ENCODE results near the gene NOP9.
"Not testable (repeated sequence)": the region's sequence is repeated elsewhere in the genome, so short reads cannot be mapped to it uniquely, and the experiment has no call there.

NOP9 gene

DNA sequence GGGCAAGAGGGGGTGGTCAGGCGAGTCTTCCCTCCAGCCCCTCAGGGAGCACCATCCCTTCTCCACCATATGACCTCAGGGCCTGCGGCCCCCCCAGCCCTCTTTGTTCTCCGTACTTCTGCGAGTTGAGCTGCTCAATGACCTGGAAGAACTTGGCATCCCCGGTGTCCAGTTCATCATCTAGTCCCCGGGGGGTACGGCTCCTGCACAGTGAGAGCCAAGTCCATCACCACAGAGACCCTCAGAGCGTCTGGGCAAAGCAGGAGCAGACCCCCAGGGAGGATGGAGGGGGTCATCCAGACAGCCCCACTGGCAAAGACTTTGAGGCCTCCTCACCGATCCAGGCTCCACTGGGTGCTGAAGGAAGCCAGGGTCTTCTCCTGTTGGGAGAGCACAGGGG is 26.3 kb downstream of the NOP9 start:
- no peak for DNase-seq (ENCODE audit: low read depth in 2 of 2)

DNA sequence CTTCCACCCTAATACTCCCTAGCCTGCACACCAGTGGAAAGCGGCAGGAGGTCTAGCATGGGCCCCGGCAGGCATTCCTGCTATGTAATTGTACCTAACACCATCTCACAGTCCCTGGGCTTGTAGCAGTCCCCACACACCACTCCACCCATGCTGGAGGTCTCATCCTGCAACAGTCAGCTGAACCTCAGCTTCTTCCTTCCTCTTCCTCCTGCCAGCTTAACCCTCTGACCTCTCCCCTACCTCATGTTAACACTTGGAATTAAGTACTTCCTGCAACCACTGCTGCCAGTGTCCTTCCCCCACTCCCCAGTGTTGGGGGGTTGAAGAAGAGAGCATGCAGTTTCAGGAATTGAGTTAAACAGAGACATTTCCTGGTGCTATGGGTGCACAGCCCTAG is 27.7 kb downstream of the NOP9 start:
- DNase-seq (ENCODE audit: low read depth in 2 of 2) = no peak

DNA sequence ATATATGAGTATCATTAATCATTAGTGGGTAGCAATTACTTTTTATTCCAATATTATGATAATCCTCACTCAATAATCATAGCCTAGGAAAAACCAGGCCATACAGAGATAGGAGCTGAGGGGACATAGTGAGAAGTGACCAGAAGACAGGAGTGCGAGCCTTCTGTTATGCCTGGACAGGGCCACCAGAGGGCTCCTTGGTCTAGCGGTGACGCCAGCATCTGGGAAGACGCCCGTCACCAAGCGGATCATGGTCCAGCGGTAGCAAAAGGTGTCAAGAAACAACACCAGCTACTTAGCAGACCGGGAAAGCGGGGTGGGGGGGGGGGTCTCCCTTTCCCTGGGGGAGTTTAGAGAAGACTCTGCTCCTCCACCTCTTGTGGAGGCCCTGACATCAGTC is 28.3 kb downstream of the NOP9 start:
- not testable (repeated sequence) for DNase-seq (ENCODE audit: low read depth in 2 of 2)

DNA sequence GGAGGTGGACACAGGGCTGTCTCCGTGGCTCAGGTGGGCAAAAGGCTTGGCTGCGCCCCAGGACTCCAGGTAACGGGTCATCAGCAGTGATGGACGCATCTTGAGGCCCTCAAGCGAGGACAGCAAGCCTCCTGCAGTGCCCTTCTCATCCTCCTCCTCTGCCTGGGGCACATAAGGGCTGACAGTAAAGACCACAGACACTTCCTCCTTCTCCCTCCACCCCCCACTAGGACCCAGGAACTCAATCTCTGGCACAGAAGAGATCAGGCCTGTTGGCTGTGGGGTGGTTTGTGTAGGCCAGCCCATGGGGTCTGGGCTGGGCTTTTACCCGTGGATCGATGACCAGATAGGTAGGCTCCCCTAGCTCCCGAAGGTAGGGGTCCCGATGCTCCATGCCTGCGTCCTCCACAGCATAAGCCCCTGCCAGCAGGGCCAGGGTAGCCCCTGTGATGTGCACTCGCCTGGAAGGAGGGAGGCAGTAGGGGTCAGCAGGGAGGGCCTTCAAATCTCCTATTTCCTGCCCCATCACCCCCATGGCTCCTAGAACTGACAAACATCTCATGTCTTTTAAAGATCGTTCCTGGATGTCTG is 29.5 kb downstream of the NOP9 start:
- DNase-seq (ENCODE audit: low read depth in 2 of 2) = no peak

DNA sequence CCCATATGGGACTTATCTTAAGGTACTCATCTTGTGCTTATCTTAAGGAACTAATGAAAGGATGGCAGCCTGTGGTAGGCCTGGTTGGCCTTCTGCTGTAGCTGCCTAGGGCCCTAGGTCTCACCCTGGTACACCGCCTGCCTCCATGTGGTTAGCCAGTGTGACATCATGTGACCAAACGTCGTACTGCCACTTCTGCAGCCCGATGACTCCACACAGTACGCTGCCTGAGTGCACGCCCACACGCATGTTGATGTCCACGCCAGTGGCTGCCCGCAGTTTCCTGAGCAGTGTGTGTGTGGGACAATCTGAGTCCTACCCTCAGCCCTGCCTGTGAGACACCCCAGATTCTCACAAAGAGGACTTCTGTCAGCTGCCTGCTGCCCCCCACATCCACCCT is 30.1 kb downstream of the NOP9 start:
- peak in 1 of 2 donors; percentile 47 for DNase-seq (ENCODE audit: low read depth in 2 of 2)

DNA sequence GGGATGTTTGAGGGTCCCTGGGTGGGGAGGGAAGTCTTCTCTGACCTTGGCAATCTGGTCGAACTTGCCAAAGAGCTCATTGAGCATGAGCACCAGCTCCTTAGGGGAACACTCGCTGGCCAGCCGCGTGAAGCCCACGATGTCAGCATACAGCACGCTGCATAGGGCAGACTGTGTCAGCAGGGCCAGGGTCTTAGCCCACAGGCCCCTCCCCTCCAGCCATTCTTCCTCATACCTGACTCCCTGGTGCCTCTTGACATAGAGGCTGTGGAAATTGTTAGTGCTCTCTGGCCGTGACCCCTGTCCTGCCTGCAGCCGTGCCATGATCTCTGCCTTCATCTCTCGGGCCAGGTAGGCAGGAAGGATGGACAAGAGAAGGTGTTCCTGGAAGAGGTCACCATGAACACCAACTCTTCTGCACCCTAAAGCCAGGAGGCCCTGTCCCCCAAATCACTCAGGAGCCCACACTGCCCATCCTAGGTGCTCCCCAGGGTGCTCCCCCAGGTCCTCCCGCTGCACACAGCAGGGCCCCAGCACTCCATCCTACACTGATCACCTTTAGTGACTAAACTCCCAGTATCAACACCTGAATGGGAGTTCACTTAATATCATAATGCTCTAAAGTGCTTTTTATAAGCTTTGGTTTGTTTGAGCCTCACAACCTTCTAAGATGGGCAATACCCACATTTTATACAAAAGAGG is 31.5 kb downstream of the NOP9 start:
- DNase-seq (ENCODE audit: low read depth in 2 of 2) = no peak

DNA sequence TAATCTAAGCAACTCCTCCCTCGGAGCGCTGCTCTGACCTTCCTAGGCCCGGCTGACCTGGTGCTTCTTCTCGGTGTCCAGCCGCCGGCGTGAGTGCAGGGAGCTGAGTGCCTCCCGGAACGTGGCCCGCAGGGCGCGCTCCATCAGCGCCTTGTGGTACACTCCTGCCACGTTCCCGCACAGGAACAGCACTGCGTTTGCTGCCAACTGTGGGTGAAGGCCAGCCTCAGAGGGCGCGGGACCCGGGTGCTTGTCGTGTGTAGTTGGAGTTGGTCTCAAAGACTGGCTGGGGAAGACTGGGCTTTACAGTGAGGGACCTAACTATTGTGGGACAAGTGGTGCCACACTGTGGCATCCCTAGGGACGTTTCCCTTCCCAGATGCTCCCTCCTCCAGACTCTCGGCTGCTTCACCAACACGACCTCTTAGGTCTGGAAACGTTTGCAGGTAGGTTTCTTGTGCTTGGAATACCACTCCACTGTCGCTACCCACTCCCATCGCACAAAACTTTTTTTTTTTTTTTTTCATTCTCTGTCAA is 32.1 kb downstream of the NOP9 start:
- DNase-seq (ENCODE audit: low read depth in 2 of 2) = no peak

DNA sequence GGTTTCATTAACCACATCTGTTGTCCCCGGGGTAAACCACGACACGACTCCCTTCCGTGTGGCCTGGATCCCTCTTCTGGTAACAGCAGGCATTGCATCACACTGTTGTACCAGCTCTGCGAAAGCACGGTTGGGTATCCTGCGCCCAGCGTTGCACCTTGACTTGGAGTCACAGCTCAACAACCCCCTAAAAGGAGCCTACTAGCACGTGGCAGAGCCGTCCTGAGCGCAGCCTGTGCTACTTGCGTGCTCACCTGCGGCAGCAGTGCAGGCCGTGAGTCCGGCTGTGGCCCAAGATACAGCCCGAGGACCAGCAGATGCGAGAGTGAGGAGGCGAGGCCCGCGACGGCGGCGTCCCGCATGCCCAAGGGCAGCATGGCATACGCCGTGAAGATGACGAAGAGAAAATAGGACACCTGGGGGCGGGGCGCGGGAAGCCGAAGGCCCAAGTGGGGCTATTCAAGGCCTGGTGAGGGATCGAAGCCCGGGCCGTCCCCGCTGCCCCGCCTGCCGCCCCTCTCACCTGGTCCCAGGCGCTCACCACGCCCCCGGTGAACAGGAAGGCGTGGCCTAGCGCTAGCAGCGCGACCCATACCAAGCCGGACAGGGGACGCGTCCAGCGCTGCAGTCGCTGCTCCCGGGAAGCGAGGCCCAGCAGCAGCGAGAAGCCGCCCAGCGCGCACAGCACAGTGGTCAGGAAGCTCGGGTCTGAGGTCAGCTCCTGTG is 32.8 kb downstream of the NOP9 start:
- DNase-seq (ENCODE audit: low read depth in 2 of 2) = peak; percentile 70 to 80

DNA sequence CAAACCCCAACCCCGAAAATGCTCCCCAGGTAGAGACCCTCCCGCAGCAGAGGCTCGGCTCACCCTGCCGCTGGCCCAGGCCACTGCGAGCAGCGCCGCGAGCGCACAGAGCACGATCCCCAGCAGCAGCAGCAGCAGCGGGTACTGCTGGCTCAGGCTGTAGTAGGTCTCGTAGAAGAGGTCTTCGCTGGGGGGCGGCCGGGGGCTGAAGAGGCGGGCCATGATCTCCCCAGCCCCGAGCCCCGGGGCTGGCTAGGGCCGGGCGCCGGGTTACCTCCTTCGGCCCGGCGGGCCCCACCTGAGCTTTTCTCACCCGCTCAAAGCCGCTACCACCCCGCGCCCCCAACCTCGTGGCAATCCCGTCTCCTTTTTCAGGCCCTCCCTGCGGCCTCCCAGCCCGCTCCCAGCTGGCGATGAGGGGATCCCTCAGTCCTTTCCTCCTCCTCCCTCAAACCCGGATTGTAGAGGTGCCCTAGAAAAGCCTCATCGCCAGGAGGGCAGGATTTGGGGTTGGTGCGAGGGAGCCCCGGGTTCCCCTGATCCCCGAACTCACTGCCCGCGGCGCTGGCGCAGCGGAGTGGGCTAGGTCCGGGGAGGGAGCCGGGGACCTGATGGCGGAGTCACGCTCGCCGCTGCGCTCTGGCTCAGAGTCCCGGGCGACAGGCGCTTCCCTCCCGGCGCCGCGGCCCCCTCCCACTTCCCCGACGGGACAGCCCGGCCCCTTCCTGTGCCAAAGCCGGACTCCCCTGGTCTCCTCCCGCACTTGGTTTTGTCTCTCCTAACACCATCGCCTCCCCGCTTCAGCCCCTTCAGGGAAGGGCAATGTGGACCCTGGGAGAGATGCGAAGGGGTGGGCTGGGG is 35.0 kb downstream of the NOP9 start, which contains the start of gene ADCY4:
Gene ADCY4 (minus strand): TSS at position 641 of the 861 bp plus-strand sequence. CDS start 419 bp downstream, at position 222.
- no peak for DNase-seq (ENCODE audit: low read depth in 2 of 2)

DNA sequence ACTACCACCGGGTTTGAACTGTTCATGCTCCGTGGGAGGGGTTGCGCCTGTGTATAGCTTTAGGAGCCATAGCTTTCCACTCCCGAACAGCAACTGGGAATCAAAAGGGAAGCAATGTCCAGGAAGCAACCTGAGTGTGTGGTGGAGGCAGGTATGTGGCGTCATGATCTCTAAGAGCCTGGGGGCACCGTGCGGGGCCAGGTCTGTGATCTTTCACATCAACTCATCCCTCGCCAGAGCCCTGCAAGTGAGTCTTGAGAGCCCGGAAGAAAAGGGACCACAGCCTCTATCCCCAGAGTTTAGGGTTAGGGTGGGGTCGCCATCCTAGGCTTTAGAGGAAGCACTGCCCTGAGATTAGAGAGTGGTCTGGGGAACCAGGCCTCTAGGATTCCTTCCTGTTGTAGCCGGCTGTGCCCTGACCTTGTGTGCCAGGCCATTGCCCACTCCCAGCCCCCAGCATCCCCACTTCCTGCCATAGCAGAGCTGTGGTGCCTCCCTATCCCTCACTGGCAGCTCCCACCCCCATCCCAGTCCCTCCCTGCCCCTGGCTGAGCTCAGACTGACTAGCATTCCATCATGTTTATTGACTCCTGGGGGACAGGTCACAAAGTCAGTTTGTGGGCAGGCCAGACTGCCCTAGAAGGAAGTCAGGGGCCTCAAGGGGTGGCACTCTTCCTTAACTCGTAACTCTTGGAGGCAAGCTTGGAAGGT is 36.0 kb downstream of the NOP9 start:
- DNase-seq (ENCODE audit: low read depth in 2 of 2) = no peak

DNA sequence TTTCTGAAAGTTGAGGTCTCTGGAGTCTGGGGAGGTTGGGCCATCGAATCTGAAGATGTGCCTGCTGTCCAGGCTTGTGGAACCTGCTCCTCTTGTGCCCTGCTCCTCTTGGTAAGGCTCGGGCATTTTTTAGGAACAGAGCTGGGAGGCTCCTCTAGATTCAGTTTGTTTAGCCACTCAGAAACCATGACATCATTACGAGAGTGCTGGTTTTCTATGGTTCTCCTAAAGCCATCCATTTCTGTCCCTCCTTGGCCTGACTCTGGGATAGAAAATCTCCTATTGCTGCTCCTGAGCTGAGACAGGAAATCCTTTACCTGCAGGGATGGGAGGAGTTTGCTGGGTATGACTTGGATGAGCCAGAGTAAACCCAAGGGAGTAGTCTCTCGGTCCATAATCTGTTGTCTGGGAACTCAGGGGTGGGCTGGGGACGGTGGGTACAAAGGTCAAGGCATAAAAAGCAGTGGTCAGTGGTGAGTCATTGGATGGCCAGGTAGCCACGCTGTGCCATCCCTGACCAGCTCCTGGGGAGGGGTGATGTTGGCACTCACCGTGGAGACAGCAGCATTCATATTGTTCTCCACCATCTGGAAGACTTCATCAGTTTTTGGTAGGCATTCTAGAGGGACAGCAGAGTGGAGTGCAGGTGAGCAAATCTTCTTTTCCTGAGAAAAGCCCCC is 37.6 kb downstream of the NOP9 start:
- no peak for DNase-seq (ENCODE audit: low read depth in 2 of 2)

DNA sequence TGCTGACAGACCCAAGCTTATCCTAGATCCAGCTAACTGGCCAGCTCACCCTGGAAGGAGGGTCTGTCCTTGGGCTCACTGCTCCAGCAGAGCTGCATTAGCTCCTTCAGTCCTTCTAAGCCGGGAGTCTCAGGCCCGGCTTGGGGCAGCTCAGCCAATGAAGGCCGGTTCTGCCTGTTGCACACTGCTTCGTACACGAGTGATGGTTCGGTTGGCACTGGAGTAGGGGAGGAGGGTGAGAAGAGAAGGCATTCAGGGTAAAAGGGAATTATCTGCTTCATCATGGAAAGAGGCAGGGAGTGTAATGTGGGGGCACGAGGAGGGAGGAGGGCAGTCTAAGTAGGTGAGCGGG is 38.1 kb downstream of the NOP9 start:
- DNase-seq (ENCODE audit: low read depth in 2 of 2) = no peak

DNA sequence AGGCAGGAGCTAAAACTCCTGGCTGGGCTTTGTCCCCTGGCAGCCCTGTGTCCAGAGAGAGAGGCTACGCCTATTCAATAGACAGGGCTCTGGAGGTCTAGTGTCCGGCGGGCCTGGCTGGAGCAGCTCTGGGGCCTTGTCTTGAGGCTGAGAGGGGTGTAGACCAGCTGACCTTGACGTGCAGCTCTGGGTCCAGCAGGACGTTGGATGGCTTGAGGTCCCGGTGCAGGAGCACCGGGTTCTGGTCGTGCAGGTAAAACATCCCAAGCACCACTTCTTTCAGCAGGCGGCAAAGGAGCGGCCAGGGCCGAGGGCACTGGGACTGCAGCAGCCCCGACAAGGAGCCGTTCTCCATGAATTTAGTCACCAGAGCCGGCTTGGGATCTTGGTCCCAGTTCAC is 39.2 kb downstream of the NOP9 start:
- no peak for DNase-seq (ENCODE audit: low read depth in 2 of 2)

DNA sequence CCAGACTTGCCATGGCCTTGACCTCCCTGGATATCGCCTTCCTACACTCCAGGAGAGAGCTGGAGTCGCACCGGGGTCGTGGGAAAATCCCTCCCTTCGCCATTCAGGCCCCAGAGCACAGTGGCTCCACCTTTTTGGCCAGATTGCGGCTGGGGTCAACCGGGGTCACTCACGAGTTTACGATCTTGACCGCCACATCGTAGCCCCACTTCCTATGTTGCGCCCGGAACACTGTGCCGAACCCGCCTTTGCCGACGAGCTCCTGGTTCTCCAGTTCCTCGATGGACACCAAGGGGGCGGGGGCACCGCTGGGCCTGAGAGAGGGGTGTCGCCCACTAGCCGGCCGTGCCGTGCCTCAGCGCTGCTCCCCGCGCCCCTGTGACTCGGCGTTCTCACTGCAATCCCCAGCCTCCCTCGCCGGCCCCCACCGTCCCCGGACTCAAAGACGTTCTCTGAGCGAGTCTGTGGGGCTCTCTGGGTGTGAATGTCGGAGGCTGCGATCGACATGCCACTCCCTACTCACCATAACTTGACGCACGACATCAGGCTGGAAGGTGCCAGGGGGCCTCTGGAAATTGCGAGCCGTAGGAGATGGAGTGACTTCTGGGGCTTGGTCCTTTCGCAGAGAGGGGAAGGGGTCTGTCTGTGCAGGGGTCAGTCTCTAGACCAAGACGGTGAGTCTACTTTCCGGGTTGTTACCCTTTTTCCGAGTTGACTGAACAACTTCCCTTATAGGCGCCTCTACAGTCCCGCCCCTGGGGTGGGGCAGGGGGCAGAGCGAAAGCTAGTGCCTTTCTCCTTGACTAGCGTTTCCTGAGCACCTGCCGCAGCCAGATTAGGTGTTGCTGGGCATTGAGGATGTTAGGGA is 39.9 kb downstream of the NOP9 start, which contains the start of gene RIPK3:
Gene RIPK3 (minus strand): TSS at position 708 of the 868 bp plus-strand sequence. CDS start 165 bp downstream, at position 543.
- DNase-seq (ENCODE audit: low read depth in 2 of 2) = peak; percentile 43 to 62

DNA sequence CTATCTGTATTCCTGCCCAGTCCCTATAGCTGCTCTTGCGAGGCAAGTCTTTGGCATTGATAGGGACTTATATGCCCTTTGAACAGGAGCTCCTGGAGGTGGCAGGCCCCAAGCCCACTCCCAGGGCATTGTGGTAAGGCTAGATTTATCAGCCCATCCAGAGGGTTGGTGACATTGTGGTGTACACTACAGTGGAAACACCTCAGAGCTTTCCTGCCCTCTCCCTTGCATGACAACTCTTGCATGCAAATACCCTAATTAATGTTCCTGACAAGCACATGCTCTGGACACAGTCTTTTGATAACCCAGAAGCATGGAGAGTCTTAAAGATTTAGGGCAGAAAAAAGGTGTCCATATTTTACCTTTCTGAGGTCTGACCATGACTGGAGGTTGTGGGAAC is 41.0 kb downstream of the NOP9 start:
- DNase-seq (ENCODE audit: low read depth in 2 of 2) = no peak

DNA sequence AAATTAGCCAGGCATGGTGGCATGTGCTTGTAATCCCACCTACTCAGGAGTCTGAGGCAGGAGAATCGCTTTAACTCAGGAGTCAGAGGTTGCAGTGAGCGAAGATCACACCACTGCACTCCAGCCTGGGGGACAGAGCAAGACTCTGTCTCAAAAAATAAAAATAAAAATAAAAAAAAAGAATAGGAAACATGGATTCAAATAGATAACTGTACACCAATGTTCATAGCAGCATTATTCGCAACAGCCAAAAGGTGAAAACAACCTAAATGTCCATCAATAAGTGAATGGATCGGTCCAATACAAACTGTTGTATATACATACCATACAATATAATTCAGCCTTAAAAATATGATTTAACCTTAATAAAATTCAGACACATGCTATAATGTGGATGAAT is 43.2 kb downstream of the NOP9 start:
- DNase-seq (ENCODE audit: low read depth in 2 of 2) = no peak

DNA sequence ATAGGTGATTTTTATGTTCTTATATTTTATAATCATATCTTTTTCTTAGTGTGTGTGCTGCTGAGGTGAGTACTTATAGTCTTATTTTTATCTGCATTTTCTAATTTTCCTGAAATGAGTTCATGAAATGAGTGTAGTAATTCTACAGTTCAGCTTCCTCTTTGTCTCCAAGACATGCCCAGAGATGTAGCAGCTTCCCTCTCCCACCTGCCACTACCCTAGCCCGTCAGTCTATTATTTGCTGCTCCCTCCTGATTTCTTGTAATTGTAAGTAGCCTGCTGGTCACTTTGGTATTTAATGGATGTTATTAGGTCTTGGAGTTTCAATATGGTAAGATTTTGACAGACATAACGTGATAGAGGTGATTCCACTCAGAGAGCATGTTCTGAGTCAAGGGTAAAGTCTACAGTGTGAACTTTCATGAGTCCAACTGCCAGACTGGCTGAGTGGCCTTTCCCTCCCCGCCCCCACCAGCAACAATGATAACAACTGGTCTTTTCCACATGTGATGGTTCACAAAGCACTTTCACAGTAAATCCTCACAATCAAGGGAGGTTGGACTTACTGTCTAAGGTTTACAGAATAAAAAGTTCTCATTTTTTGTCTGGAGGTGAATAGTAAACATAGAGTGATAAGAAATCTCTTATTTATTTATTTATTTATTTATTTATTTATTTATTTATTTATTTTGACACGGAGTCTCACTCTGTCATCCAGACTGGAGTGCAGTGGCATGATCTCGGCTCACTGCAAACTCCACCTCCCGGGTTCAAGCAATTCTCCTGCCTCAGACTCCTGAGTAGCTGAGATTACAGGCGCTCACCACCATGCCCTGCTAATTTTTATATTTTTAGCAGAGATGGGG is 44.4 kb downstream of the NOP9 start:
- DNase-seq (ENCODE audit: low read depth in 2 of 2) = no peak

DNA sequence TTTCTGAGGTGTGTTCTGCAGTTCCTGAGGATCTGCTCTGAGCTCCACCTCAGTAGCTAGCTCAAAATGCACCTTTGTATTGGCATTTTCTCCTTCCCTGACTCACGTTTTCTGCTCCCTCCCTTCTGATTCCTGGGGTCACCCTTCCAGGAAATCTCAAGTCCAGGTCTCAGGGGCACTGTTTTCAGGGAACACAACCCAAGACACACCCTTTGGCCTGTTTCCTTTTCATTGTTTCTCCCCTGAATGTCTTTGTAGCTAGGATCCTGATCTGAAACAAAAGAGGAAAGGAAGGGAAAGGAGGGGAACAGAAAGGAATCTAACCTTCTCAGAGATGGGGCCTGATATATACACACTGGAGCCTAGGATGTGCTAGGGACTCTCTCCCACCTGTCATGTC is 47.5 kb downstream of the NOP9 start:
- DNase-seq (ENCODE audit: low read depth in 2 of 2) = no peak

DNA sequence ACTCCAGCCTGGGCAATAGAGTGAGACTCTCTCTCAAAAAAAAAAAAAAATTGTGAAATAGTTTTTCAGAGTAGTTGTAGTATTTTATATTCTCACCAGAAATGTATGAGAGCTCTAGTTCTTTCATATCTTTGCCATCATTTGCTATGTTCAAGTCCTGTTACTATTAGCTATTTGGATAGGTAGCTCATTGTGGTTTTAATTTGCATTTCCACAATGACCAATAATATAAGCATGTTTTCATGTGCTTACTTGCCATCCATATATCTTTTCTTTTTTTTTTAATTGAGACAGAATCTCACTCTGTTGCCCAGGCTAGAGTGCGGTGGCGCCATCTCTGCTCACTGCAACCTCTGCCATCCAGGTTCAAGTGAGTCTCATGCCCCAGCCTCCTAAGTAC is 48.5 kb downstream of the NOP9 start:
- no peak for DNase-seq (ENCODE audit: low read depth in 2 of 2)
